Activated CD4-positive, alpha-beta T cell treated with anti-CD3 and anti-CD28 coated beads, Interleukin-10, Interleukin-2, amounts not matched to agents 100 ng/mL and 50 ng/mL, durations not matched to agents 16 hours and 8 hours (primary cell): ENCODE data around the gene DCAF16.

Source experiments
- DNase-seq: peaks from one replicate; pipeline ENCODE4 v3.0.0-alpha.2; 2020

The DCAF16 gene

GRCh38 chr4:17781300-17782287 lies 29.0 kb downstream of the DCAF16 start, which contains the start of gene FAM184B:
TSS of gene FAM184B (minus strand) at chr4:17781621. CDS start at chr4:17781299, 322 bp downstream.
- DNase-seq = no peak

- DNase-seq = no peak
These were observed 29.9 kb downstream of the DCAF16 start for GRCh38 chr4:17780501-17781299.

- no peak for DNase-seq
These were observed 32.1 kb downstream of the DCAF16 start for GRCh38 chr4:17778431-17778830.

- DNase-seq = no peak
These were observed 37.3 kb downstream of the DCAF16 start for GRCh38 chr4:17773135-17773698.

- no peak for DNase-seq
These were observed 39.2 kb downstream of the DCAF16 start for GRCh38 chr4:17771284-17771908.

- DNase-seq = no peak
These were observed 39.7 kb downstream of the DCAF16 start for GRCh38 chr4:17770845-17771244.

GRCh38 chr4:17769406-17770174 lies 41.0 kb downstream of the DCAF16 start:
- DNase-seq = no peak

- no peak for DNase-seq
These were observed 43.6 kb downstream of the DCAF16 start for GRCh38 chr4:17766826-17767458.

GRCh38 chr4:17765514-17766286 lies 44.9 kb downstream of the DCAF16 start:
- DNase-seq = no peak

GRCh38 chr4:17763931-17764330 lies 46.6 kb downstream of the DCAF16 start:
- no peak for DNase-seq

GRCh38 chr4:17763416-17763815 lies 47.1 kb downstream of the DCAF16 start:
- no peak for DNase-seq

GRCh38 chr4:17762726-17763125 lies 47.8 kb downstream of the DCAF16 start:
- peak; percentile 21 for DNase-seq

GRCh38 chr4:17761062-17761461 lies 49.5 kb downstream of the DCAF16 start:
- no peak for DNase-seq

- no peak for DNase-seq
These were observed 49.9 kb downstream of the DCAF16 start for GRCh38 chr4:17760626-17761025.

GRCh38 chr4:17758485-17758884 lies 52.1 kb downstream of the DCAF16 start:
- no peak for DNase-seq

GRCh38 chr4:17757621-17758020 lies 52.9 kb downstream of the DCAF16 start:
- no peak for DNase-seq

- DNase-seq = no peak
These were observed 56.9 kb downstream of the DCAF16 start for GRCh38 chr4:17753646-17754045.
